Dermis microvascular lymphatic vessel endothelial cell (primary cell): Measurements from ENCODE around the gene EXOC6B. TPM values are rescaled to one million over a fixed set of nuclear protein-coding genes. Genes with fewer than 3 reads are reported as not detected.
"Not testable (repeated sequence)": the region's sequence is repeated elsewhere in the genome, so short reads cannot be mapped to it uniquely, and the experiment has no call there.

Experiments used
- DNase-seq, 2 donors: peaks; one replicate each; pipeline versions ENCODE4 v3.0.0 to v3.0.0-alpha.2; 2010; ENCODE audit warnings: low read depth in 2 of 2
- total RNA-seq: library from RNA; depleted of rRNA; stranded (reverse); fragments of >200 nt; gene quantifications from 2 replicates; pipeline ENCODE4 v1.2.1, GENCODE V29; 2014

EXOC6B gene
- total RNA-seq, 1 donor from 2014 or later: 12.1 TPM

DNA sequence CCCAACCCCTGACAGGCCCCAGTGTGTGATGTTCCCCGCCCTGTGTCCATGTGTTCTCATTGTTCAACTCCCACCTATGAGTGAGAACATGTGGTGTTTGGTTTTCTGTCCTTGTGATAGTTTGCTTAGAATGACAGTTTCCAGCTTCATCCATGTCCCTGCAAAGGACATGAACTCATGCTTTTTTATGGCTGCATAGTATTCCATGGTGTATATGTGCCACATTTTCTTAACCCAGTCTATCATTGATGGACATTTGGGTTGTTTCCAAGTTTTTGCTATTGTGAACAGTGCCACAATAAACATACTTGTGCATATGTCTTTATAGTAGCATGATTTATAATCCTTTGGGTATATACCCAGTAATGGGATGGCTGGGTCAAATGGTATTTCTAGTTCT, 270.9 kb downstream of the EXOC6B start:
- not testable (repeated sequence) for DNase-seq

- peak in 1 of 2 donors; percentile 6 for DNase-seq
Measured at GRCh38 chr2:72554381-72554780, 271.5 kb downstream of the EXOC6B start.

DNA sequence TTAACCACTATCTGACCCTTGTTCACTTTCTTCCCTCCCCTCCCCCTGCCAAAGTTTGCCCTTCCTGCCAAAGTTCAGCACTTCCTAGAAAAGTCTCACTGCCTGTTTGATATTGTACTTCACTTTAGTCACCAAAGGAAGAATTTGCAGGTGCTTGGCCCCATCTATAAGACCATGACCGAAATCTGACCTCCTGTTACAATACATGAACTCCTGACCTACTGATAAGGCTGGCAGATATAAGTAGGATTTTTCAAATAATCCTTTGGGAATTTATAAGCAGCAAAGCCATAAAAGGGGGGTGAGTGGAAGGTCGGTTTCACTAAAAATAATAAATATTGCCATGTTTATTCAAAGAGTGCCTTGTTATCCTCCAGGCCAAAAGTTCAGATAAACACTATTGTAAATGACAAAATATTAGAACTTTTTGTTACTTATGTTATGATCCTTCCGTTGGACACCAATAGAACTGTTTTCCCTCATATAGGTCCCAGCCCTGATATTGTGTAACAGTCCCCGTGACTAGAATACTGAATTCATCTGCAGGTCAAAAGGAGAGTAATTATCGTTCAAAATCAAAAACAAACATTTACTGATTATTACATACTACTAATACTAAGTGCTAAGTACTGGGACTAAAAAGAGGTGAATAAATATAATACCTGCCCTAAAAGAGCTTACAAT, 277.6 kb downstream of the EXOC6B start:
- DNase-seq: peak in 1 of 2 donors; percentile 11

DNA sequence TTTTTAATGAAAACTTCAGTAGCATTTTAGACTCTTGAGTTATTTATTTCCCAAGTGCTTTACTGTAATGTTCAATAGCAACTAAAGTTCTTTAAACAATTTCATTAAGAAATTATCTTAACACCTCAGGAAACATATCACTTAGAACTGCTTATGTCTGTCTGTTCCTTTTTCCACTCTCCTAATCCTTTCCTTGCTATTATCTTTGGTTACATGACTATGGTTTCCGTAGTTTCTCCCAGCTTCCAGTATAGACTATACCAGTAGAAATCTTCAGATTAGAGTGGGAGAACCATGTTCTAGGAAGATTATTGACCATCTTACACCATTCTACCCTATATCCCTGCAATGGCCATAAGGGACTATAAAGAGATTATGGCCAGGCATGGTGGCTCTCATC, 280.0 kb downstream of the EXOC6B start:
- no peak for DNase-seq

DNA sequence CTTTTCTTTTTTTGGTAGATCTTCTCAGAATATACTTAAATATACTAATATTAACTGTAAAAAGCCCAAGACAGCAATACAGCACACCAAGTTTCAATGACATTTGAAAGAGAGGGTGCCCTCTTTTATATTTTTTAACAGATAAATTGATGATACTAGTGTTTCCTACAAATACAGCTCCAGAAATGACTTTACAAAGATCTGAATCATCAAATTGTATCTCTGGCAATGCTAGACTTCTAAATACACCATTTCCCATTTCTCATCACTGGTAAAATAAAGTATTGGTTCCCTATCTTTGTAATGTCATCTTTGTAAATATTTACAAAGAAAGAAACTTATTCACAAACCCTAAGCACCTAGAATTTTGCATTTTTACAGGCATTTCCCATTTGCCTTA, 281.3 kb downstream of the EXOC6B start:
- no peak for DNase-seq

- DNase-seq: peak in 1 of 2 donors; percentile 16
Measured at GRCh38 chr2:72543497-72544216, 282.2 kb downstream of the EXOC6B start.

GRCh38 chr2:72539071-72539552, 286.7 kb downstream of the EXOC6B start:
- no peak for DNase-seq

DNA sequence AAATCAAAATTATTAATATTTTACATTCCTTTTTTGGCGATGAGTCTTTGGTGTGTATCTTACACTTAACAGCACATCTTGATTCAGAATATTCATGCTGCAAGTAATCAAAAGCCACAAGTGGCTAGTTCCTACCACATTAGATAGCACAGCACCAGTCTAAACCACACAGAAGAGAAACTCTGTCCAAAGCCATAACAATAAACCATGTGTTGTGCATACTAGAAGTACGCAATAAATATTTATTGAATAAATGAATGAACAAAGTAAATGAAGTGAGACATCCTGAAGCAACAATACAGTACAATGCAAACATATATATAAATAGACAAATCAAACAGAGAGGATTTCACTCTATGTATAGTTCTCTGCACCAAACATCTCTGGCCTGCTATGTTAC, 287.3 kb downstream of the EXOC6B start:
- no peak for DNase-seq

- DNase-seq: not testable (repeated sequence)
Measured at GRCh38 chr2:72535586-72535985, 290.2 kb downstream of the EXOC6B start.

DNA sequence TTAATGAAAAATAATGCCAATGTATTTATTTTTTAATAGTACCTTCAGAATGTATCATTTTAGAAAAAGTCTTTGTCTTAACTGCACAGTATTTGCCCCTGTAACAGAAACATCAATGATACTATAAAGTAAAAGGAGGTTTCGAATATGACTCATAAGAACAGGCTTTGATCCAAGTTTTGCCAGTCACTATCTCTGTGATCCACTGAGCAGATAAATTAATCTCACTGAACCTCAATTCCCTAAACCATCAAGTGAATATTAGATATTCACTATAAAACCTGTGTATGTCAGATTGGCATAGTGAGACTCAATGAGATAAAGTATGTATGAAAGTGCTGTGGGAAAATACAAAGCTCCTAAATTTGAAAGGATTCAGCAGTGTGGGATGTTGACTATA, 292.1 kb downstream of the EXOC6B start:
- peak in 1 of 2 donors; percentile 35 for DNase-seq

- no peak for DNase-seq
Measured at GRCh38 chr2:72527424-72527823, 298.4 kb downstream of the EXOC6B start.

GRCh38 chr2:72526623-72527022, 299.2 kb downstream of the EXOC6B start:
- DNase-seq: no peak

- DNase-seq: no peak
Measured at GRCh38 chr2:72524071-72524470, 301.8 kb downstream of the EXOC6B start.

GRCh38 chr2:72515696-72516095, 310.1 kb downstream of the EXOC6B start:
- DNase-seq: no peak

DNA sequence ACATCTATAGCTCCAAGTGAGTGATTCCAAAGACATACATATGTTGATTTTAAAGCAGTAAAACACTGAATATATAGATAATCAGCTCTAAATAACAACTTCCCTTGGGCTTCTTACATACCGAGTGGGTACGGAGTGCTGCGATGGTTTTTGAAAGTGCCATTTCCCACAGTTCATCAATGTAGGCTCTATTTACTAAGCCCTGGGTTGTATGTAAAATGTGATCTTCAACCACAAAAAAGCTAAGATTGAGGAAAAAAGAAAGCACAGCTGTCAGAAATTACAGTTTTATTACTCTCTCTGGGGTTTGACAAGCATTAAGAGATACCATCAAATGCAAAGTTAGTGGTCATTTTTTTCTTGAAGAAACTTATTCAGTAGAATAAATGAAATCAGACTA, 312.8 kb downstream of the EXOC6B start:
- DNase-seq: no peak

DNA sequence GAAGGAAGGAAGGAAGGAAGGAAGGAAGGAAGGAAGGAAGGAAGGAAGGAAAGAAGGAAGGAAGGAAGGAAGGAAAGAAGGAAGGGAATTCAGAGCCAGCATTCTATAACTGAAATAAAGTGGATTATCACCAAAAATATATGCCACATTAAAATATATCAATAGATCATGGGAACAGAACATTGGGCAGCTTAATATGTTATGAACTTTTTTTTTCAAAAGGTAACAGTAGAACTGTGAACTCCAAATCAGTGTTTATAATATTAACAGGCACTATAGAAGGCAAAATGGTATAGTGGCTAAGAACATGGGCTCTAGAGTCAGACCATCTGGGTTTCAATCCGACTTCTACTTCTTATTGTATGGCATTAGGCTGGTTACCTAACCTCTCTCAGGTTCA, 313.5 kb downstream of the EXOC6B start:
- DNase-seq: no peak

DNA sequence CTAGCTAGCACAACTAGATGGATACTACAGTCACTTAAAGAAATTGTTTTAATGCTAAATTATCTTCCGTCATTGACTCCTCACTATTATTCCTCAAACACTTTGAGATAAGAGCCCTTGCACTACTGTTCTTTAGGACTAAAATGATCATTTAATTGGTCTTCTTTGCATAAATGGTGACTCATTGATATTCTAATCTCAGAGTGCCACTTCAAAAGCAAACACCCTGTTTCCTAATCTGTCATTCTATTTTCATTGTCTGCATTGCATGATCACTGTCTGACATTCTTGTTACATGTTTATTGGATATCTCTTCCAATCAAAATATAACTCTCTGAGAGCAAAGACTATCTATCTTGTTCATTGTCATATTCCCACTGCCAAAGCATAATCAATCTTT, 313.9 kb downstream of the EXOC6B start:
- DNase-seq: no peak

GRCh38 chr2:72497763-72498162, 328.1 kb downstream of the EXOC6B start:
- DNase-seq: no peak

DNA sequence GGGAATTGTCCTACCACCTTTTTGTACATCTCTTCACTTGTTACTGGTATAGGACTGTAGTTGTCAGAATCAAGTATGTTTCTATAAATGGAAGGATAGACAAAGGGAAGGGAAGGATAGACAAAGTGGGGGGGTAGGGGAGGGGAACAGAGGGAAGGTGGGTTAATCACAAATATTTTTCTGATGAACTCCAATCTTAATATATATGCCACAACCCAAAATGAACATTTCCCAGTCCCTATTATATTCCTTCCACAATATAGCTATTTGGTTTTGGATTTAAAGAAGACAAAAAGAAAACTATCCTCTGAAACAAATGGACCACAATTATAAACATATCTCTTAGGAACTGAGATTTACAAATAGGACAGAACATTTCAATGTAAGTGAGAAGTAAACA, 329.4 kb downstream of the EXOC6B start:
- DNase-seq: no peak

DNA sequence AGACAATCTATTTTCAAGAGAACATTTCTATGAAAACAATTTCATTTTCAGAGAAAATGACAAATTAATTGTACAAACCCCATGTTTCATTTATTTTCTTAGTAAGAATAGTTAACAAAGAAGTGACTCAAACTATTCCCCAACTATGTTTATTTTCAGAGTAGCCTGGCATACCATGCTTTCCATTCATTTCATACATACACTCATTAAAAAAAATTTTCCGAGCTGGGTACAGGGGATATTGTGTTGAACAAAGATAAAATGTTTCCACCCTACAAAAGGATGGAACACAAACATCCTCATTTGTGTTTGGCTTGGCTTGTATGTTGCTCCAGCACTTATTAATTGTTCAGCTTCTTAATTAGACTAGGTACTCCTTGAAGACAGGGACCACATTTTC, 331.4 kb downstream of the EXOC6B start:
- DNase-seq: peak; percentile 20 to 58

- not testable (repeated sequence) for DNase-seq
Measured at GRCh38 chr2:72484622-72485021, 341.2 kb downstream of the EXOC6B start.

DNA sequence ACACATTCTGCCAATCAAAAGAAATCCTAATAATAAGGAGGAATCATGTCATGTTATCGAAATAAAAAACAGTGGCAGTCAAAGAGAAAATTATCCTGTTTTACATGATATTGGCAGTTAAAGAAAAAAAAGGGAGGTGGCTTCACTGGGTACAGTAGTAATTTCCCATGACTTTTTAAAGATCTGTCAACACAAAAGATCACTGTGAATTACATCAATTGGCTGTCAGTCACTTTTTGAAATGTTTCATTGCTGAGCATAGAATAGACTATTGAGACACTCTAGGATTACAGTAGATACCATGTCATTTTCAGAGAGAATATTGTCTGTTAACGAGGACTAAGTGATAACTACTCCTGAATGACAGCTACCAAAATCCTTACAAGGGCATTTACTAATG, 342.5 kb downstream of the EXOC6B start:
- DNase-seq: no peak

GRCh38 chr2:72475246-72475645, 350.6 kb downstream of the EXOC6B start:
- DNase-seq: no peak
